Spleen (tissue), 11 donors: ENCODE results near the gene SLC25A45. TPM values are rescaled to one million over a fixed set of nuclear protein-coding genes. Genes with fewer than 3 reads are reported as not detected.
A peak's percentile ranks its signal among the peaks of the same experiment; 100 is the strongest.

Experiments used
- DNase-seq: peaks from one replicate; pipeline ENCODE4 v3.0.0-alpha.2; 2020
- H3K27ac ChIP-seq, 8 donors: fragments of 200-600 bp; sonication (generic) in 7 of 8; 1 replicate in 4 of 8; 2 replicates in 4 of 8; pipeline versions ENCODE4 v1.5.0 to v1.8.0; 2016 to 2021; ENCODE audit warnings: inconsistent platforms in 4 of 8, mild to moderate bottlenecking in 4 of 8, moderate library complexity in 1 of 8
- H3K27me3 ChIP-seq, 7 donors: fragments of 200-600 bp; sonication (generic) in 6 of 7; replicated peaks in 1 of 7; 1 replicate in 4 of 7; 2 replicates in 3 of 7; pipeline versions ENCODE4 v1.5.0 to v1.8.0; 2016 to 2021; ENCODE audit warnings: inconsistent platforms in 3 of 7, mild to moderate bottlenecking in 1 of 7
- H3K36me3 ChIP-seq, 6 donors: fragments of 200-600 bp; sonication (generic) in 5 of 6; 1 replicate in 4 of 6; 2 replicates in 2 of 6; pipeline versions ENCODE4 v1.5.0 to v1.8.0; 2016 to 2021; ENCODE audit warnings: inconsistent platforms in 2 of 6
- H3K4me1 ChIP-seq, 6 donors: fragments of 200-600 bp; sonication (generic) in 5 of 6; 1 replicate in 3 of 6; 2 replicates in 3 of 6; pipeline versions ENCODE4 v1.5.0 to v1.8.0; 2016 to 2021; ENCODE audit warnings: inconsistent platforms in 3 of 6
- H3K4me3 ChIP-seq, 8 donors: fragments of 200-600 bp; sonication (generic) in 7 of 8; 1 replicate in 4 of 8; 2 replicates in 4 of 8; pipeline versions ENCODE4 v1.5.0 to v1.8.0; 2016 to 2021; ENCODE audit warnings: inconsistent platforms in 4 of 8, mild to moderate bottlenecking in 4 of 8, moderate library complexity in 2 of 8
- H3K9me3 ChIP-seq, 8 donors: fragments of 200-600 bp; sonication (generic) in 7 of 8; 1 replicate in 4 of 8; 2 replicates in 4 of 8; pipeline versions ENCODE4 v1.5.0 to v1.8.0; 2016 to 2021; ENCODE audit warnings: inconsistent platforms in 4 of 8
- CTCF ChIP-seq, 11 experiments: fragments of 200-600 bp in 7 of 11; fragments of 450-650 bp in 4 of 11; sonication (generic) in 4 of 11; IDR thresholded peaks in 8 of 11; conservative IDR thresholded peaks in 3 of 11; 1 replicate in 7 of 11; 2 replicates in 4 of 11; pipeline versions ENCODE4 v1.4.0 to v1.8.0; 2016 to 2021; ENCODE audit warnings: antibody characterized with exemption in 11 of 11, inconsistent platforms in 4 of 11, mild to moderate bottlenecking in 1 of 11
- POLR2A ChIP-seq, 3 donors: fragments of 450-650 bp; IDR thresholded peaks; one replicate each; pipeline ENCODE4 v1.5.1; 2017; ENCODE audit warnings: antibody characterized with exemption in 3 of 3, mild to moderate bottlenecking in 1 of 3
- POLR2AphosphoS5 ChIP-seq, 3 donors: sonication (generic); formaldehyde crosslinking; IDR thresholded peaks; one replicate each; pipeline ENCODE4 v1.5.1; 2017; ENCODE audit warnings: antibody characterized with exemption in 3 of 3
- WGBS, 5 donors: extraction: QIAGEN DNeasy Blood & Tissue Kit in 3 of 5; methylation state at CpG; one replicate each; pipeline versions ENCODE4 v1.1.5 to v1.1.7; 2013 to 2018; 5-methylcytosine and 5-hydroxymethylcytosine counted together
- intact Hi-C: fragments of 100-400 bp; cut with DNase I; formaldehyde crosslinking; loops from one replicate; pipeline ENCODE4 v1.15.0; 2023; ENCODE audit warnings: low total_unique reads
- polyA plus RNA-seq, 3 donors: library from polyadenylated mRNA; stranded (reverse); fragments of 200-250 nt; gene quantifications; one replicate each; pipeline ENCODE4 v1.2.1, GENCODE V29; 2013
- total RNA-seq, 7 donors: library from RNA; depleted of rRNA in 3 of 7; stranded (reverse); fragments of >200 nt in 3 of 7; fragmentation: NEBNext Ultra II Directional in 4 of 7; extraction: Animal tissue kit (Norgen Biotek cat#: 25700) in 4 of 7; gene quantifications; one replicate each; pipeline versions ENCODE4 v1.1.0 to v1.2.1, GENCODE V29; 2016 to 2021
- donor health status: healthy with polysubstance abuse.
- donor health status: DM: no; HTN: no; CAD: no; lungs with moderate emphysema.
- donor health status: DM: no; HTN: no; CAD: no.
- donor health status: Bipolar disorder and iron deficiency.
- donor health status: healthy.
- donor health status: DM: no; HTN: no; CAD: no.
- donor health status: DM: yes; HTN: yes; CAD: no.

The SLC25A45 gene
- total and polyA plus RNA-seq, 10 donors = 11.6 to 33.4 (median 24.9) TPM

- Histone ChIP-seq H3K36me3 (peaks cover 0 to 82% (median 15%) of the 10 kb centered on the region in 6 donors), H3K27ac (peak overlapping the region; percentile 92 to 100 (median 98)), H3K9me3 (no peaks in the 10 kb centered on the region), H3K4me3 (peak overlapping the region; percentile 0 to 96 (median 82)), H3K4me1 (peaks cover 64 to 94% (median 86%) of the 10 kb centered on the region in 6 donors), H3K27me3 (no peaks in the 10 kb centered on the region)
- intact Hi-C loops = loop anchor here (5.0 kb wide), 1 partner anchor 77 kb away; no protein-coding TSS in a partner anchor
- no peak for TF ChIP-seq CTCF (IDR thresholded peaks at IDR 0.05 in 8 of 11, conservative IDR thresholded peaks at IDR 0.05 in 3 of 11)
- TF ChIP-seq POLR2AphosphoS5 (IDR thresholded peaks at IDR 0.05) = peak; percentile 88 to 95 (median 93)
- peak; percentile 3 to 57 (median 40) for TF ChIP-seq POLR2A (IDR thresholded peaks at IDR 0.05)
- DNase-seq = peak; percentile 91
- WGBS, 5 donors = 1 to 3% (median 2%) methylated on average over 9 of the region's 9 CpGs
Measured at GRCh38 chr11:65429724-65430405, 47.4 kb upstream of the SLC25A45 start.

GRCh38 chr11:65429068-65429681, 46.7 kb upstream of the SLC25A45 start:
- H3K9me3 ChIP-seq = no peaks in the 10 kb centered on the region
- H3K4me1 ChIP-seq = peaks cover 64 to 87% (median 79%) of the 10 kb centered on the region in 6 donors
- TF ChIP-seq POLR2A (IDR thresholded peaks at IDR 0.05) (peak in 2 of 3 donors; percentile 32 to 64), POLR2AphosphoS5 (IDR thresholded peaks at IDR 0.05) (peak in 1 of 3 donors; percentile 94), CTCF (IDR thresholded peaks at IDR 0.05 in 8 of 11, conservative IDR thresholded peaks at IDR 0.05 in 3 of 11) (no peak)
- peak overlapping the region; percentile 92 to 100 (median 98) for H3K27ac ChIP-seq
- no peak for DNase-seq
- no peaks in the 10 kb centered on the region for H3K27me3 ChIP-seq
- peaks cover 0 to 82% (median 8%) of the 10 kb centered on the region in 6 donors for H3K36me3 ChIP-seq
- H3K4me3 ChIP-seq = peak overlapping the region in 6 of 8 donors; percentile 66 to 96 (median 88)
- intact Hi-C loops = no loop called here
- 6 to 28% (median 10%) methylated on average over 9 of the region's 9 CpGs for WGBS, 5 donors

GRCh38 chr11:65428578-65429067, 46.2 kb upstream of the SLC25A45 start:
- peak; percentile 74 for DNase-seq
- TF ChIP-seq POLR2A (IDR thresholded peaks at IDR 0.05) (peak in 1 of 3 donors; percentile 53), POLR2AphosphoS5 (IDR thresholded peaks at IDR 0.05) (peak in 2 of 3 donors; percentile 84 to 91), CTCF (IDR thresholded peaks at IDR 0.05 in 8 of 11, conservative IDR thresholded peaks at IDR 0.05 in 3 of 11) (no peak)
- peak overlapping the region; percentile 92 to 100 (median 98) for H3K27ac ChIP-seq
- H3K27me3 ChIP-seq = no peaks in the 10 kb centered on the region
- intact Hi-C loops = no loop called here
- H3K4me3 ChIP-seq = peak overlapping the region in 7 of 8 donors; percentile 66 to 96 (median 87)
- peaks cover 64 to 81% (median 74%) of the 10 kb centered on the region in 6 donors for H3K4me1 ChIP-seq
- no peaks in the 10 kb centered on the region for H3K9me3 ChIP-seq
- WGBS, 5 donors = 24 to 40% (median 26%) methylated on average over 5 of the region's 5 CpGs
- peaks cover 0 to 82% (median 4%) of the 10 kb centered on the region in 6 donors for H3K36me3 ChIP-seq
